Cardiac muscle cell (in vitro differentiated cells and primary cell): ENCODE measurements around the gene EVC2. TPM values are rescaled to one million over a fixed set of nuclear protein-coding genes. Genes with fewer than 3 reads are reported as not detected.

Source experiments
- DNase-seq, 2 donors: peaks; one replicate each; pipeline versions ENCODE4 v3.0.0 to v3.0.0-alpha.2; 2010 to 2017; ENCODE audit warnings: low read depth in 1 of 2, low spot score in 1 of 2
- H3K27ac ChIP-seq: fragments of 200-600 bp; sonication (generic); 2 replicates; pipeline ENCODE4 v1.5.1; 2016
- H3K27me3 ChIP-seq: fragments of 200-600 bp; sonication (generic); 2 replicates; pipeline ENCODE4 v1.6.0; 2016; ENCODE audit warnings: control low read depth
- H3K36me3 ChIP-seq: fragments of 200-600 bp; sonication (generic); 2 replicates; pipeline ENCODE4 v1.5.1; 2016; ENCODE audit warnings: control low read depth
- H3K4me1 ChIP-seq: fragments of 200-600 bp; sonication (generic); 2 replicates; pipeline ENCODE4 v1.8.1; 2017; ENCODE audit warnings: low read depth, mild to moderate bottlenecking, mixed run types
- H3K4me3 ChIP-seq: fragments of 200-600 bp; sonication (generic); 2 replicates; pipeline ENCODE4 v1.5.1; 2016; ENCODE audit warnings: mild to moderate bottlenecking
- H3K9me3 ChIP-seq: fragments of 200-600 bp; sonication (generic); 2 replicates; pipeline ENCODE4 v1.5.1; 2017; ENCODE audit warnings: low read depth, mild to moderate bottlenecking, control low read depth
- polyA plus RNA-seq: library from polyadenylated mRNA; unstranded; fragments of >200 nt; fragmentation: Nextera tagmentation; extraction: Ambion mirVana; gene quantifications from 2 replicates; pipeline ENCODE4 v1.2.1, GENCODE V29; 2016
- total RNA-seq: library from RNA; depleted of rRNA; stranded (reverse); fragments of >200 nt; gene quantifications from 2 replicates; pipeline ENCODE4 v1.2.3, GENCODE V29; 2016
- TF ChIP-seq, protein P1 (sequence below): IDR thresholded peaks from 2 replicates; pipeline ENCODE4 v1.5.1; 2012; ENCODE audit warnings: low read depth, mild to moderate bottlenecking, low read length

The EVC2 gene
- total and polyA plus RNA-seq, 2 experiments from 2014 or later = 2.0 to 3.1 TPM

GRCh38 chr4:5569451-5569850 is 138.9 kb downstream of the EVC2 start:
- Histone ChIP-seq H3K4me3 (no peak overlapping the region), H3K27me3 (no peaks in the 10 kb centered on the region), H3K9me3 (no peaks in the 10 kb centered on the region), H3K4me1 (no peaks in the 10 kb centered on the region), H3K36me3 (no peaks in the 10 kb centered on the region), H3K27ac (no peak overlapping the region)
- DNase-seq = no peak
- TF ChIP-seq, protein P1, sequence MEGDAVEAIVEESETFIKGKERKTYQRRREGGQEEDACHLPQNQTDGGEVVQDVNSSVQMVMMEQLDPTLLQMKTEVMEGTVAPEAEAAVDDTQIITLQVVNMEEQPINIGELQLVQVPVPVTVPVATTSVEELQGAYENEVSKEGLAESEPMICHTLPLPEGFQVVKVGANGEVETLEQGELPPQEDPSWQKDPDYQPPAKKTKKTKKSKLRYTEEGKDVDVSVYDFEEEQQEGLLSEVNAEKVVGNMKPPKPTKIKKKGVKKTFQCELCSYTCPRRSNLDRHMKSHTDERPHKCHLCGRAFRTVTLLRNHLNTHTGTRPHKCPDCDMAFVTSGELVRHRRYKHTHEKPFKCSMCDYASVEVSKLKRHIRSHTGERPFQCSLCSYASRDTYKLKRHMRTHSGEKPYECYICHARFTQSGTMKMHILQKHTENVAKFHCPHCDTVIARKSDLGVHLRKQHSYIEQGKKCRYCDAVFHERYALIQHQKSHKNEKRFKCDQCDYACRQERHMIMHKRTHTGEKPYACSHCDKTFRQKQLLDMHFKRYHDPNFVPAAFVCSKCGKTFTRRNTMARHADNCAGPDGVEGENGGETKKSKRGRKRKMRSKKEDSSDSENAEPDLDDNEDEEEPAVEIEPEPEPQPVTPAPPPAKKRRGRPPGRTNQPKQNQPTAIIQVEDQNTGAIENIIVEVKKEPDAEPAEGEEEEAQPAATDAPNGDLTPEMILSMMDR = no peak

DNA sequence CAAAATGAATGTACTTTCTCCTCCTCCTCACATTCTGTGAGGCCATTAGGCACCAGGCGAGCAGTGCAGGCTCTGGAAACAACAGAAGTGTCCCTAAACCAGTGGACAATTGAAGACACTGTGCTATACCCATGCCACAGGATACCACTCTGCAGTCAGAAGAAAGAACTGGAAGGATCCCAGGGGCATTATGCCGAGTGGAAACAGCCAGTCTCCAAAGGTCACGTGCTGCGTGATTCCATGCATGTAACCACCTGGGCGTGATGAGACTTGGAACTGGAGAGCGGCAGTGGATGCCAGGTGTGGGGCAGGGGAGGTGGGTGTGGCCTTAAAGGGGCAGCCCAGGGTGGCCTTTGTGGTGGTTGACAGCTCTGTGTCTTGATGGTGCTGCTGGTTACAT is 139.4 kb downstream of the EVC2 start:
- Histone ChIP-seq H3K36me3 (no peaks in the 10 kb centered on the region), H3K9me3 (no peaks in the 10 kb centered on the region), H3K4me3 (no peak overlapping the region), H3K27me3 (no peaks in the 10 kb centered on the region), H3K4me1 (no peaks in the 10 kb centered on the region), H3K27ac (no peak overlapping the region)
- TF ChIP-seq, protein P1 = no peak
- no peak for DNase-seq

- Histone ChIP-seq H3K9me3 (no peaks in the 10 kb centered on the region), H3K36me3 (no peaks in the 10 kb centered on the region), H3K27ac (no peak overlapping the region), H3K4me3 (no peak overlapping the region), H3K27me3 (no peaks in the 10 kb centered on the region), H3K4me1 (no peaks in the 10 kb centered on the region)
- DNase-seq = no peak
- TF ChIP-seq, protein P1 = no peak
These were observed 140.0 kb downstream of the EVC2 start for GRCh38 chr4:5568336-5568735.

DNA sequence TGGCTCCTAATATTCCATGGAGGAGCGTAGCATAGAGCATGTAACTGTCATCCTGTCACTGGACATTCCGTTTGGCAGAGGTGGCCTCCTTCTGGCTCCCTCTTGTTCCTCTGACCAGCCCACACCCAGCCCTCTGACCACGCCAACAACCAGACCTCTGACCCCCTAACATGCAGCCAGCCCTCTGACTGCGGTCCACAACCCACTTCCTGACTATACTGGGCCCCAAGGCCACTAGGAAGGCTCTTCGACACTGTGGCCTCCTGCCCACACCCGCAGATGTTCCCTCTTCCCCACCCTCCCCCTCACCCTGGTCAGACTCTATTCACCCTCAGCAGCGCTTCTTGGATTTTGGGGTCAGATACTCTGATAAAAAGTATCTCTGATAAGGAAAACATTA is 141.4 kb downstream of the EVC2 start:
- H3K9me3 ChIP-seq = no peaks in the 10 kb centered on the region
- no peaks in the 10 kb centered on the region for H3K27me3 ChIP-seq
- no peaks in the 10 kb centered on the region for H3K36me3 ChIP-seq
- no peak overlapping the region for H3K27ac ChIP-seq
- no peak overlapping the region for H3K4me3 ChIP-seq
- no peaks in the 10 kb centered on the region for H3K4me1 ChIP-seq
- TF ChIP-seq, protein P1 = no peak
- no peak for DNase-seq

DNA sequence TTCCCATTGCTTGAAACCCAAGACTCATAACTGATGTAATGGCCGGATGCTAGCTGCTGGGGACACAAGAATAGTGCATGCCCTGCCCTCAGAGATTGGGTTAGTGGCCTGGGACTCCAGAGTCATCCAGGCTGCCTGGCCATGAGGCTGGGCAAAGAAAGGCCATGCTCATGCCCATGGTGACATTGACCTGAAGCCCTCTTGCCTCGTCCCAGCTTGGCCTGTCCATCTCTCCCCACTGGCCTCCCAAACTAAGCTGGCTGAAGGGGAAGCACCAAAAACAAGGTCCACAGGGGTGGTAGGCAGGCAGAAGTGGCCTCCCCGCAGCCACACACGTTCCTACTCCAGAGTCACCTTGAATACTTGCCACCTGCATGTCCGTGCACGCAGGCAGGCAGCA is 141.8 kb downstream of the EVC2 start:
- Histone ChIP-seq H3K4me3 (no peak overlapping the region), H3K36me3 (no peaks in the 10 kb centered on the region), H3K27me3 (no peaks in the 10 kb centered on the region), H3K9me3 (no peaks in the 10 kb centered on the region), H3K4me1 (no peaks in the 10 kb centered on the region), H3K27ac (no peak overlapping the region)
- TF ChIP-seq, protein P1 = no peak
- no peak for DNase-seq

DNA sequence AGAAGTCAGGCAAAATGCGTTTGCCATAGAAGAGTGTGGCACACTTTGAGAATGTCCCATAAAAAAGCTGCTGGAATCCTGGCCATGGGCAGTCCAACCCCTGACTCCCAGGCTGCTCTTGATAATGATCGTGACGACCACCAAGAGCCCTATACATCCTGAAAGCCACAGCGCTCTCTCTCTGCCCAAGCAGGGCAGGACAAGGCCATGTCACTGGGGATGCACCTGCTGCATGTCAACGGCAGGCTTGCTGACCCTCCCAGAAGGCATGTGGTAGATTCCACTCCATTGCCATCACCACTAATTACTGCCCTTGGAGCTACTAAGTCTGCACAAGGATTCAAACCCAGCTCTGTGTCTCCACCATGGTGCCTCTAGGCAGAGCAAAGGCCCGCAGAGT is 144.5 kb downstream of the EVC2 start:
- Histone ChIP-seq H3K4me1 (no peaks in the 10 kb centered on the region), H3K27ac (no peak overlapping the region), H3K9me3 (no peaks in the 10 kb centered on the region), H3K4me3 (no peak overlapping the region), H3K36me3 (no peaks in the 10 kb centered on the region), H3K27me3 (no peaks in the 10 kb centered on the region)
- TF ChIP-seq, protein P1 = no peak
- no peak for DNase-seq
